ENCODE data around the gene SBF2. TPM values are rescaled to one million over a fixed set of nuclear protein-coding genes. Genes with fewer than 3 reads are reported as not detected.
"Not testable (repeated sequence)": the region's sequence is repeated elsewhere in the genome, so short reads cannot be mapped to it uniquely, and the experiment has no call there.

The SBF2 gene
- total RNA-seq, 4 donors from 2014 or later: 75.0 to 104 (median 86.9) TPM

- WGBS, 2 donors: 66 to 68% methylated on average over 4 of the region's 4 CpGs
- Histone ChIP-seq H3K4me1 (peaks cover 0 to 40% (median 13%) of the 10 kb centered on the region in 4 donors), H3K4me3 (no peak overlapping the region), H3K27ac (no peak overlapping the region), H3K36me3 (peaks cover 0 to 48% (median 7%) of the 10 kb centered on the region in 3 donors), H3K27me3 (no peaks in the 10 kb centered on the region), H3K9me3 (no peaks in the 10 kb centered on the region)
- no peak for TF ChIP-seq CTCF (IDR thresholded peaks at IDR 0.05)
- TF ChIP-seq POLR2A (IDR thresholded peaks at IDR 0.05): no peak
- TF ChIP-seq EP300 (IDR thresholded peaks at IDR 0.05): no peak
- DNase-seq (ENCODE audit: low spot score in 2 of 2): no peak
Observed at GRCh38 chr11:9750551-9750950, 543.5 kb downstream of the SBF2 start.

DNA sequence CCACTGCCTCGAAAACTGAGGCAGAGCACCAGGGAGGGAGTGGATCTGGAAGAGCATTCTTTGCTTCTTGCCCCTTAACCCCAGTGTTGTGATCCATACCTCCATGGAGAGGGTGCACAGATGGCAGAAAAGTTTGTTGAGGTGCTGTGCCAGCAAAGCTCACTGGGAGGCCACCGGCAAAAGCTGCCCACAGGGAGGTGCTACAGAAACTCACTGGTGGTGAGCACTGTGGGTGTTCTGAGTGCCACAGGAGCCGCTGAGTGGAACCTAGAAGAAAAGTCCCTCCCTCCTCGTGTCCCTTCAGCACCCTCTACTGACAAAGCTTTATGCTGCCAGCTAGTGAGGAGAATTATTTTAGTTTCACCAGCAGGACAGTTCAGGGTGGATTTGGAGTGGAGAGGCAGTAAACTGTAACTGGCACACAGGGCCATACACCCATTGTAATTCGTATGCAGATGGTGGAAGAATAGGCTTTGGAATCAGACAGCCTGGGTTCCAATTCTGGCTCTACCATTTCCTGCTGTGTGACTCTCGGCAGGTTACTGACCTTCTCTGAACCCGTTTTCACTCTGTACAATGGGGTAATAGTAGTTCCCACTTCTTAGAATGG is 545.6 kb downstream of the SBF2 start:
- H3K4me1 ChIP-seq: peaks cover 0 to 24% (median 8%) of the 10 kb centered on the region in 4 donors
- WGBS, 2 donors: 46 to 49% methylated on average over 6 to 7 of the region's 7 CpGs
- H3K36me3 ChIP-seq: peaks cover 0 to 66% (median 7%) of the 10 kb centered on the region in 3 donors
- H3K4me3 ChIP-seq: no peak overlapping the region
- peak in 1 of 2 donors; percentile 43 for DNase-seq (ENCODE audit: low spot score in 2 of 2)
- H3K27ac ChIP-seq: peak overlapping the region in 3 of 4 donors; percentile 54 to 58 (median 54)
- H3K27me3 ChIP-seq: no peaks in the 10 kb centered on the region
- peak in 1 of 2 donors; percentile 41 for TF ChIP-seq EP300 (IDR thresholded peaks at IDR 0.05)
- peak; percentile 54 to 78 (median 67) for TF ChIP-seq CTCF (IDR thresholded peaks at IDR 0.05)
- TF ChIP-seq POLR2A (IDR thresholded peaks at IDR 0.05): no peak
- no peaks in the 10 kb centered on the region for H3K9me3 ChIP-seq

- no peak for DNase-seq (ENCODE audit: low spot score in 2 of 2)
- peak overlapping the region; percentile 10 to 58 (median 54) for H3K27ac ChIP-seq
- H3K27me3 ChIP-seq: no peaks in the 10 kb centered on the region
- no peak for TF ChIP-seq POLR2A (IDR thresholded peaks at IDR 0.05)
- TF ChIP-seq CTCF (IDR thresholded peaks at IDR 0.05): no peak
- TF ChIP-seq EP300 (IDR thresholded peaks at IDR 0.05): no peak
- H3K4me1 ChIP-seq: peaks cover 0 to 23% (median 8%) of the 10 kb centered on the region in 4 donors
- H3K4me3 ChIP-seq: no peak overlapping the region
- no peaks in the 10 kb centered on the region for H3K9me3 ChIP-seq
- peaks cover 0 to 66% (median 7%) of the 10 kb centered on the region in 3 donors for H3K36me3 ChIP-seq
- WGBS, 2 donors: 68 to 69% methylated on average over 5 of the region's 5 CpGs
Observed at GRCh38 chr11:9747828-9748227, 546.2 kb downstream of the SBF2 start.

GRCh38 chr11:9747229-9747628 is 546.8 kb downstream of the SBF2 start:
- Histone ChIP-seq H3K4me3 (no peak overlapping the region), H3K4me1 (peaks cover 0 to 23% (median 8%) of the 10 kb centered on the region in 4 donors), H3K27me3 (no peaks in the 10 kb centered on the region), H3K27ac (peak overlapping the region in 3 of 4 donors; percentile 54 to 55 (median 54)), H3K9me3 (no peaks in the 10 kb centered on the region), H3K36me3 (peaks cover 0 to 69% (median 7%) of the 10 kb centered on the region in 3 donors)
- 85 to 86% methylated on average over 1 of the region's 1 CpG for WGBS, 2 donors
- TF ChIP-seq CTCF (IDR thresholded peaks at IDR 0.05): no peak
- no peak for TF ChIP-seq POLR2A (IDR thresholded peaks at IDR 0.05)
- TF ChIP-seq EP300 (IDR thresholded peaks at IDR 0.05): no peak
- no peak for DNase-seq (ENCODE audit: low spot score in 2 of 2)

GRCh38 chr11:9745411-9746211 is 548.4 kb downstream of the SBF2 start:
- H3K27me3 ChIP-seq: no peaks in the 10 kb centered on the region
- TF ChIP-seq CTCF (IDR thresholded peaks at IDR 0.05) (no peak), EP300 (IDR thresholded peaks at IDR 0.05) (no peak), POLR2A (IDR thresholded peaks at IDR 0.05) (no peak)
- 86 to 94% methylated on average over 7 of the region's 7 CpGs for WGBS, 2 donors
- no peaks in the 10 kb centered on the region for H3K9me3 ChIP-seq
- H3K4me1 ChIP-seq: peaks cover 0 to 23% (median 8%) of the 10 kb centered on the region in 4 donors
- H3K36me3 ChIP-seq: peaks cover 0 to 70% (median 7%) of the 10 kb centered on the region in 3 donors
- no peak for DNase-seq (ENCODE audit: low spot score in 2 of 2)
- H3K27ac ChIP-seq: peak overlapping the region in 1 of 4 donors; percentile 38
- H3K4me3 ChIP-seq: no peak overlapping the region

DNA sequence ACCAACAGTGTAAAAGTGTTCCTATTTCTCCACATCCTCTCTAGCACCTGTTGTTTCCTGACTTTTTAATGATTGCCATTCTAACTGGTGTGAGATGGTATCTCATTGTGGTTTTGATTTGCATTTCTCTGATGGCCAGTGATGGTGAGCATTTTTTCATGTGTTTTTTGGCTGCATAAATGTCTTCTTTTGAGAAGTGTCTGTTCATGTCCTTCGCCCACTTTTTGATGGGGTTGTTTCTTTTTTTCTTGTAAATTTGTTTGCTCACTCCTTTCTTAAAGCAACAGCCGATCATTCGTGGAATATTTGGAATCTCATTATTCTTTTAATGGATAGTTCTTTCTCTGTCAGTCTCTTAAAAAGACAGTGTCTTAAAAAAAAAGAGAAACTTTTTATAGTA is 550.5 kb downstream of the SBF2 start:
- Histone ChIP-seq H3K36me3 (peaks cover 0 to 66% (median 4%) of the 10 kb centered on the region in 3 donors), H3K4me1 (peaks cover 0 to 21% (median 7%) of the 10 kb centered on the region in 4 donors)
- H3K27me3 ChIP-seq; DNase-seq (ENCODE audit: low spot score in 2 of 2); H3K27ac ChIP-seq; H3K4me3 ChIP-seq; H3K9me3 ChIP-seq: not testable (repeated sequence)
- WGBS, 2 donors: 75 to 83% methylated on average over 3 of the region's 3 CpGs

Measured in tibial nerve (tissue), 4 donors.